GM12878 (cell line): ENCODE results near the gene P2RX2. TPM values are rescaled to one million over a fixed set of nuclear protein-coding genes. Genes with fewer than 3 reads are reported as not detected.

ENCODE experiments used
- ATAC-seq: fragments of 200-7000 bp; cut with Tn5 transposase; 3 replicates; pipeline ENCODE4 v1.9.1; 2020; ENCODE audit warnings: mild to moderate bottlenecking, moderate library complexity
- BruUV-seq: library from RNA; stranded (reverse); fragments of 400-500 nt; replicated peaks from 2 replicates; lab custom pipeline; 2021; lab: Mats Ljungman, UMichigan
- CTCF ChIA-PET: fragments of 300-600 bp; sonication (Branson Sonifier 250); formaldehyde crosslinking; extraction: SDS; loops from one replicate; lab custom pipeline; 2021; ENCODE audit warnings: inconsistent platforms; lab: Yijun Ruan, JAX
- POLR2A ChIA-PET: fragments of 350-600 bp; formaldehyde crosslinking; extraction: SDS; loops from one replicate; lab custom pipeline; 2021; ENCODE audit warnings: inconsistent platforms; lab: Charles Lee
- RAD21 ChIA-PET: fragments of 300-600 bp; sonication (Branson Sonifier 250); formaldehyde crosslinking; loops from one replicate; lab custom pipeline; 2023; ENCODE audit warnings: antibody characterized with exemption; ENCODE audit not compliant: unreplicated experiment; lab: Charles Lee
- SMC1A ChIA-PET: fragments of 300-600 bp; sonication (Branson Sonifier 250); formaldehyde crosslinking; loops from one replicate; lab custom pipeline; 2023; ENCODE audit not compliant: unreplicated experiment, uncharacterized antibody; lab: Charles Lee
- DNase-seq: peaks from one replicate; pipeline ENCODE4 v3.0.0-alpha.2; 2011; ENCODE audit warnings: low read depth, low spot score
- FAIRE-seq: peaks from 3 replicates; lab custom pipeline; 2011; peaks lifted over from hg19 to GRCh38; lab: Jason Lieb, UNC
- H2AFZ ChIP-seq: 2 replicates; pipeline ENCODE4 v1.6.0; 2011; ENCODE audit warnings: low read depth, low read length, control low read depth; ENCODE audit not compliant: control insufficient read depth
- H3K27ac ChIP-seq: 2 replicates; pipeline ENCODE4 v1.5.1; 2011; ENCODE audit warnings: control low read depth; ENCODE audit not compliant: control insufficient read depth, insufficient read depth
- H3K27me3 ChIP-seq, 2 experiments: replicated peaks in 1 of 2; 2 replicates each; pipeline versions ENCODE4 v1.6.0 to v1.6.1; 2011; ENCODE audit warnings: low read length in 1 of 2; ENCODE audit not compliant: control insufficient read depth in 2 of 2, insufficient read depth in 2 of 2
- H3K36me3 ChIP-seq, 2 experiments: 2 replicates each; pipeline ENCODE4 v1.5.1; 2011; ENCODE audit warnings: low read length in 1 of 2; ENCODE audit not compliant: control insufficient read depth in 2 of 2, insufficient read depth in 2 of 2
- H3K4me1 ChIP-seq: 2 replicates; pipeline ENCODE4 v1.6.1; 2011; ENCODE audit warnings: mild to moderate bottlenecking, low read length, moderate library complexity, mixed read lengths; ENCODE audit not compliant: control insufficient read depth, insufficient read depth
- H3K4me2 ChIP-seq: 2 replicates; pipeline ENCODE4 v1.6.0; 2011; ENCODE audit warnings: control low read depth; ENCODE audit not compliant: control insufficient read depth, insufficient read depth
- H3K4me3 ChIP-seq: fragments of 200-600 bp; sonication (generic); 2 replicates; pipeline ENCODE4 v1.5.1; 2016
- H3K79me2 ChIP-seq: 2 replicates; pipeline ENCODE4 v1.6.0; 2011; ENCODE audit warnings: low read length; ENCODE audit not compliant: control insufficient read depth, insufficient read depth
- H3K9ac ChIP-seq: 2 replicates; pipeline ENCODE4 v1.8.0; 2011; ENCODE audit warnings: low read length, control low read depth, mixed read lengths; ENCODE audit not compliant: control insufficient read depth, insufficient read depth
- H3K9me3 ChIP-seq: replicated peaks from 3 replicates; pipeline ENCODE4 v1.5.1; 2011; ENCODE audit warnings: mild to moderate bottlenecking, low read length; ENCODE audit not compliant: control insufficient read depth, insufficient read depth
- H4K20me1 ChIP-seq: 2 replicates; pipeline ENCODE4 v1.6.0; 2011; ENCODE audit not compliant: control insufficient read depth, insufficient read depth
- BMI1 ChIP-seq: fragments of 450-650 bp; IDR thresholded peaks from 2 replicates; pipeline ENCODE4 v1.6.1; 2016; ENCODE audit warnings: mild to moderate bottlenecking, moderate library complexity, borderline replicate concordance
- CREB1 ChIP-seq: IDR thresholded peaks from 2 replicates; pipeline ENCODE4 v1.6.1; 2012; ENCODE audit warnings: low read depth, mild to moderate bottlenecking, inconsistent platforms
- EZH2 ChIP-seq: IDR thresholded peaks from 2 replicates; pipeline ENCODE4 v1.6.1; 2012; ENCODE audit warnings: low read depth, mild to moderate bottlenecking, control low read depth, inconsistent platforms, low read length, borderline replicate concordance; ENCODE audit not compliant: control insufficient read depth
- JUND ChIP-seq: IDR thresholded peaks from 2 replicates; pipeline ENCODE4 v1.6.1; 2012; ENCODE audit warnings: low read depth, mild to moderate bottlenecking, low read length, improper control_type of control experiment, moderate library complexity
- KLF5 ChIP-seq: fragments of 450-650 bp; IDR thresholded peaks from 2 replicates; pipeline ENCODE4 v1.6.1; 2014; ENCODE audit warnings: mild to moderate bottlenecking; ENCODE audit not compliant: partially characterized antibody
- MEF2B ChIP-seq: fragments of 450-650 bp; IDR thresholded peaks from 2 replicates; pipeline ENCODE4 v1.6.1; 2018; ENCODE audit warnings: mild to moderate bottlenecking, moderate library complexity; ENCODE audit not compliant: partially characterized antibody, poor library complexity, severe bottlenecking
- MTA2 ChIP-seq: fragments of 450-650 bp; IDR thresholded peaks from 2 replicates; pipeline ENCODE4 v1.6.1; 2016; ENCODE audit warnings: low read depth, mild to moderate bottlenecking, moderate library complexity
- NFYA ChIP-seq: IDR thresholded peaks from 2 replicates; pipeline ENCODE4 v1.6.1; 2011; ENCODE audit warnings: low read depth, mild to moderate bottlenecking, low read length, improper control_type of control experiment, borderline replicate concordance
- NFYB ChIP-seq: IDR thresholded peaks from 2 replicates; pipeline ENCODE4 v1.6.1; 2011; ENCODE audit warnings: low read depth, mild to moderate bottlenecking, low read length, improper control_type of control experiment, moderate library complexity; ENCODE audit not compliant: insufficient read depth
- POLR2A ChIP-seq: IDR thresholded peaks from 2 replicates; pipeline ENCODE4 v1.6.1; 2011; ENCODE audit warnings: low read depth, mild to moderate bottlenecking, low read length
- RAD51 ChIP-seq: fragments of 450-650 bp; IDR thresholded peaks from 2 replicates; pipeline ENCODE4 v1.6.1; 2016; ENCODE audit warnings: moderate library complexity, mild to moderate bottlenecking, inconsistent platforms
- SIN3A ChIP-seq: IDR thresholded peaks from 2 replicates; pipeline ENCODE4 v1.6.1; 2012; ENCODE audit warnings: low read depth, low read length, improper control_type of control experiment
- SMC3 ChIP-seq: IDR thresholded peaks from 2 replicates; pipeline ENCODE4 v1.6.1; 2011; ENCODE audit warnings: low read length, improper control_type of control experiment, borderline replicate concordance
- YBX1 ChIP-seq: fragments of 450-650 bp; IDR thresholded peaks from 2 replicates; pipeline ENCODE4 v1.6.1; 2016; ENCODE audit warnings: antibody characterized with exemption
- ZNF24 ChIP-seq: fragments of 450-650 bp; IDR thresholded peaks from 2 replicates; pipeline ENCODE4 v1.6.1; 2017; ENCODE audit warnings: antibody characterized with exemption, mild to moderate bottlenecking
- ZNF274 ChIP-seq: IDR thresholded peaks from one replicate; pipeline ENCODE4 v1.8.0; 2011; ENCODE audit not compliant: insufficient read length, insufficient read depth
- ZSCAN29 ChIP-seq: fragments of 450-650 bp; IDR thresholded peaks from 2 replicates; pipeline ENCODE4 v1.6.1; 2017; ENCODE audit warnings: mild to moderate bottlenecking, moderate library complexity
- WGBS: methylation state at CpG from one replicate; pipeline ENCODE4 v1.1.6; 2016; ENCODE audit warnings: low lambda C conversion rate; ENCODE audit not compliant: insufficient replicate concordance, insufficient coverage; ENCODE audit errors: missing lambda C conversion rate; 5-methylcytosine and 5-hydroxymethylcytosine counted together
- in situ Hi-C: fragments of 300-500 bp; cut with MboI; formaldehyde crosslinking; loops from 9 replicates; pipeline ENCODE4 v1.14.3; 2018; ENCODE audit warnings: mixed read lengths
- intact Hi-C: fragments of 100-400 bp; cut with micrococcal nuclease; formaldehyde crosslinking; loops from one replicate; pipeline ENCODE4 v1.14.2; 2022; ENCODE audit not compliant: unreplicated experiment
- polyA plus RNA-seq, 11 experiments: library from polyadenylated mRNA; depleted of rRNA in 4 of 11; unstranded in 6 of 11; stranded (reverse) in 5 of 11; fragments of >200 nt; fragmentation: Nextera tagmentation in 4 of 11; fragmentation: Illumina TruSeq in 1 of 11; extraction: Ambion mirVana in 4 of 11; extraction: Trizol in 1 of 11; gene quantifications; 1 replicate in 1 of 11; 2 replicates in 10 of 11; pipeline versions ENCODE4 v1.2.1 to v1.2.3, GENCODE V29; 2011 to 2016; ENCODE audit warnings: inconsistent platforms in 2 of 11, missing spikeins in 2 of 11, low read depth in 1 of 11
- total RNA-seq, 4 experiments: library from RNA; depleted of rRNA in 3 of 4; stranded (reverse); fragments of >200 nt in 3 of 4; fragmentation: Illumina TruSeq in 1 of 4; extraction: Trizol in 1 of 4; gene quantifications; 2 replicates each; pipeline versions ENCODE4 v1.2.1 to v1.2.3, GENCODE V29; 2013 to 2021
- TF ChIP-seq, protein P1 (sequence below): IDR thresholded peaks from 2 replicates; pipeline ENCODE4 v1.6.1; 2012; ENCODE audit warnings: low read length, inconsistent platforms
- TF ChIP-seq, protein P2 (sequence below): fragments of 450-650 bp; formaldehyde crosslinking; IDR thresholded peaks from 2 replicates; pipeline ENCODE4 v1.4.0; 2020; ENCODE audit warnings: mild to moderate bottlenecking, moderate library complexity

The P2RX2 gene
- total and polyA plus RNA-seq, 10 of the 15 experiments (the other 5 are each of a cell fraction or from before 2014, with no cell fraction given): not detected

DNA sequence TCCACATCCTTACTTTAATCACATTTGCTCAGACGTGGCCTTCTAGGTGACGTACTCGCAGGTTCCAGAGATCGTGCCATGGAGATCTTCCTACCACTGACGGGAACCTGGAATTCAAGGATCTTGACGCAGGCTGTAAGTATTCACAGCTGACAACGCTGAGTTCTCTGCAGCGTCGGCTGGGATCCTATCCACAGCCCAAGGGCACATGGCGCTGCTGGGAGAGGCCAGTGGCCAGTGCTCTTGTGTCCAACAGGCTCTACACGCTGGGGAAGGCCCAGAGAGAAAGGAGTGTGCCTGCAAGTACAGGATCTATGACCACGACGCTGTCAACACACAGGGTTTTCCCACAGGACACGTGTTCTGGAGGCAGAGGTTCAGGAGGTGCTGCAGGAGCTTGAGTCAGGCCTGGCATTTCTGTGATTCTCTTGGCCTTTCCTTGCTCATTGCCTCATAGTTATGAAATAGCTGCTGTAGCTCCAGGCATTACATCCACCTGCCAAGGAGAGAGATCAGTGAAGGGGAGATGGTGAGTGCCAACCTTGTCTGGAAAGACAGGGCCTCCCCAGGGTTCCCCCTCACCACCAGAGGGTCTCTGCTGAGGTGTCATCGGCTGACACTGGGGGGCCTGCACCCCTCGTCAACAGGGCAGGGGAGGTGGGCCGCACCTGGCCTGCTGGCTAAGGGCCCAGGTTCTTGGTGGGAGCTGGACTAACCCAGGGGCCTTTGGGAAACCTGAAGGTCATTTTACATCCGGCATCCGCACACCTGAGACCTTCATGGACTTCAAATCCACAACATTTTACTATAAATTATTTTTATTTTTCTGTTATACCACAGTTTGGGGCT is 29.5 kb upstream of the P2RX2 start:
- no peaks in the 10 kb centered on the region for H3K79me2 ChIP-seq
- no TSS peak for BruUV-seq
- no peak overlapping the region for H3K27ac ChIP-seq
- H3K4me3 ChIP-seq: no peak overlapping the region
- RAD21 ChIA-PET: no interaction called here
- CTCF ChIA-PET: no interaction called here
- H3K4me1 ChIP-seq: no peaks in the 10 kb centered on the region
- no peaks in the 10 kb centered on the region for H4K20me1 ChIP-seq
- no peak for FAIRE-seq
- no peaks in the 10 kb centered on the region for H3K9me3 ChIP-seq
- H3K9ac ChIP-seq: no peak overlapping the region
- SMC1A ChIA-PET: no interaction called here
- in situ Hi-C loops (no loop called here), intact Hi-C loops (no loop called here)
- 69% methylated on average over 19 of the region's 19 CpGs for WGBS
- no peaks in the 10 kb centered on the region for H3K27me3 ChIP-seq
- H2AFZ ChIP-seq: no peak overlapping the region
- no peak overlapping the region for H3K4me2 ChIP-seq
- H3K36me3 ChIP-seq: no peaks in the 10 kb centered on the region
- POLR2A ChIA-PET: no interaction called here
- no peak for DNase-seq
- no peak for ATAC-seq
- TF ChIP-seq YBX1 (no peak), SIN3A (no peak), CREB1 (no peak), POLR2A (no peak), KLF5 (no peak), MTA2 (no peak), JUND (no peak), NFYB (no peak), ZSCAN29 (no peak), NFYA (no peak), SMC3 (no peak), ZNF274 (no peak), BMI1 (no peak), ZNF24 (no peak), RAD51 (no peak), EZH2 (no peak), MEF2B (no peak)
- TF ChIP-seq, protein P1, sequence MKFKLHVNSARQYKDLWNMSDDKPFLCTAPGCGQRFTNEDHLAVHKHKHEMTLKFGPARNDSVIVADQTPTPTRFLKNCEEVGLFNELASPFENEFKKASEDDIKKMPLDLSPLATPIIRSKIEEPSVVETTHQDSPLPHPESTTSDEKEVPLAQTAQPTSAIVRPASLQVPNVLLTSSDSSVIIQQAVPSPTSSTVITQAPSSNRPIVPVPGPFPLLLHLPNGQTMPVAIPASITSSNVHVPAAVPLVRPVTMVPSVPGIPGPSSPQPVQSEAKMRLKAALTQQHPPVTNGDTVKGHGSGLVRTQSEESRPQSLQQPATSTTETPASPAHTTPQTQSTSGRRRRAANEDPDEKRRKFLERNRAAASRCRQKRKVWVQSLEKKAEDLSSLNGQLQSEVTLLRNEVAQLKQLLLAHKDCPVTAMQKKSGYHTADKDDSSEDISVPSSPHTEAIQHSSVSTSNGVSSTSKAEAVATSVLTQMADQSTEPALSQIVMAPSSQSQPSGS: no peak
- TF ChIP-seq, protein P2, sequence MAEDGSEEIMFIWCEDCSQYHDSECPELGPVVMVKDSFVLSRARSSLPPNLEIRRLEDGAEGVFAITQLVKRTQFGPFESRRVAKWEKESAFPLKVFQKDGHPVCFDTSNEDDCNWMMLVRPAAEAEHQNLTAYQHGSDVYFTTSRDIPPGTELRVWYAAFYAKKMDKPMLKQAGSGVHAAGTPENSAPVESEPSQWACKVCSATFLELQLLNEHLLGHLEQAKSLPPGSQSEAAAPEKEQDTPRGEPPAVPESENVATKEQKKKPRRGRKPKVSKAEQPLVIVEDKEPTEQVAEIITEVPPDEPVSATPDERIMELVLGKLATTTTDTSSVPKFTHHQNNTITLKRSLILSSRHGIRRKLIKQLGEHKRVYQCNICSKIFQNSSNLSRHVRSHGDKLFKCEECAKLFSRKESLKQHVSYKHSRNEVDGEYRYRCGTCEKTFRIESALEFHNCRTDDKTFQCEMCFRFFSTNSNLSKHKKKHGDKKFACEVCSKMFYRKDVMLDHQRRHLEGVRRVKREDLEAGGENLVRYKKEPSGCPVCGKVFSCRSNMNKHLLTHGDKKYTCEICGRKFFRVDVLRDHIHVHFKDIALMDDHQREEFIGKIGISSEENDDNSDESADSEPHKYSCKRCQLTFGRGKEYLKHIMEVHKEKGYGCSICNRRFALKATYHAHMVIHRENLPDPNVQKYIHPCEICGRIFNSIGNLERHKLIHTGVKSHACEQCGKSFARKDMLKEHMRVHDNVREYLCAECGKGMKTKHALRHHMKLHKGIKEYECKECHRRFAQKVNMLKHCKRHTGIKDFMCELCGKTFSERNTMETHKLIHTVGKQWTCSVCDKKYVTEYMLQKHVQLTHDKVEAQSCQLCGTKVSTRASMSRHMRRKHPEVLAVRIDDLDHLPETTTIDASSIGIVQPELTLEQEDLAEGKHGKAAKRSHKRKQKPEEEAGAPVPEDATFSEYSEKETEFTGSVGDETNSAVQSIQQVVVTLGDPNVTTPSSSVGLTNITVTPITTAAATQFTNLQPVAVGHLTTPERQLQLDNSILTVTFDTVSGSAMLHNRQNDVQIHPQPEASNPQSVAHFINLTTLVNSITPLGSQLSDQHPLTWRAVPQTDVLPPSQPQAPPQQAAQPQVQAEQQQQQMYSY (CRISPR knock-in tag): no peak
